Thyroid gland (tissue), 4 donors: ENCODE data around the gene TSPAN16. TPM values are rescaled to one million over a fixed set of nuclear protein-coding genes. Genes with fewer than 3 reads are reported as not detected.

Experiments
- DNase-seq, 2 donors: peaks; one replicate each; pipeline ENCODE4 v3.0.0-alpha.2; 2019
- H3K27ac ChIP-seq, 3 donors: fragments of 200-600 bp; sonication (generic); 1 replicate in 2 of 3; 2 replicates in 1 of 3; pipeline ENCODE4 v1.5.1; 2016 to 2019; ENCODE audit warnings: mild to moderate bottlenecking in 1 of 3, moderate library complexity in 1 of 3
- H3K27me3 ChIP-seq: fragments of 200-600 bp; sonication (generic); one replicate; pipeline ENCODE4 v1.5.1; 2019
- H3K36me3 ChIP-seq, 2 donors: fragments of 200-600 bp; sonication (generic); one replicate each; pipeline ENCODE4 v1.5.1; 2016 to 2019
- H3K4me1 ChIP-seq, 2 donors: fragments of 200-600 bp; sonication (generic); one replicate each; pipeline ENCODE4 v1.5.1; 2017 to 2019
- H3K4me3 ChIP-seq, 3 donors: fragments of 200-600 bp; sonication (generic); replicated peaks in 1 of 3; 1 replicate in 2 of 3; 2 replicates in 1 of 3; pipeline ENCODE4 v1.5.1; 2016; ENCODE audit warnings: mild to moderate bottlenecking in 1 of 3
- H3K9me3 ChIP-seq: fragments of 200-600 bp; sonication (generic); one replicate; pipeline ENCODE4 v1.5.1; 2017
- CTCF ChIP-seq, 6 experiments: fragments of 200-600 bp in 3 of 6; fragments of 450-650 bp in 3 of 6; sonication (generic) in 3 of 6; IDR thresholded peaks; one replicate each; pipeline ENCODE4 v1.5.1; 2016 to 2019; ENCODE audit warnings: antibody characterized with exemption in 6 of 6, mild to moderate bottlenecking in 2 of 6, inconsistent platforms in 1 of 6, moderate library complexity in 1 of 6
- POLR2A ChIP-seq, 2 donors: fragments of 450-650 bp; IDR thresholded peaks; one replicate each; pipeline ENCODE4 v1.6.1; 2017; ENCODE audit warnings: antibody characterized with exemption in 2 of 2, mild to moderate bottlenecking in 2 of 2, moderate library complexity in 1 of 2
- WGBS, 2 donors: methylation state at CpG; one replicate each; pipeline ENCODE4 v1.1.5; 2017; 5-methylcytosine and 5-hydroxymethylcytosine counted together
- intact Hi-C: fragments of 100-400 bp; cut with DNase I; formaldehyde crosslinking; loops from one replicate; pipeline ENCODE4 v1.15.1; 2023
- total RNA-seq, 4 donors: library from RNA; depleted of rRNA; stranded (reverse); fragments of >200 nt; gene quantifications; one replicate each; pipeline ENCODE4 v1.2.3, GENCODE V29; 2016

The TSPAN16 gene
- total RNA-seq, 4 donors from 2014 or later: 0.54 TPM; not detected in 3

- peaks cover 39 to 44% of the 10 kb centered on the region in 2 donors for H3K36me3 ChIP-seq
- H3K27me3 ChIP-seq: no peaks in the 10 kb centered on the region
- no peak for TF ChIP-seq POLR2A (IDR thresholded peaks at IDR 0.05)
- TF ChIP-seq CTCF (IDR thresholded peaks at IDR 0.05): no peak
- peak overlapping the region in 1 of 3 donors; percentile 38 for H3K27ac ChIP-seq
- no peak for DNase-seq
- no peaks in the 10 kb centered on the region for H3K9me3 ChIP-seq
- intact Hi-C loops: no loop called here
- H3K4me3 ChIP-seq: no peak overlapping the region
- 90 to 97% methylated on average over 4 of the region's 4 CpGs for WGBS, 2 donors
- peaks cover 0 to 29% of the 10 kb centered on the region in 2 donors for H3K4me1 ChIP-seq
Observed at GRCh38 chr19:11251217-11251616, 44.7 kb upstream of the TSPAN16 start.

- no peak overlapping the region for H3K4me3 ChIP-seq
- peaks cover 0 to 31% of the 10 kb centered on the region in 2 donors for H3K4me1 ChIP-seq
- H3K36me3 ChIP-seq: peaks cover 39 to 44% of the 10 kb centered on the region in 2 donors
- DNase-seq: no peak
- H3K27me3 ChIP-seq: no peaks in the 10 kb centered on the region
- no peaks in the 10 kb centered on the region for H3K9me3 ChIP-seq
- TF ChIP-seq POLR2A (IDR thresholded peaks at IDR 0.05) (no peak), CTCF (IDR thresholded peaks at IDR 0.05) (no peak)
- WGBS, 2 donors: 76 to 86% methylated on average over 5 to 11 of the region's 11 CpGs
- intact Hi-C loops: no loop called here
- peak overlapping the region in 1 of 3 donors; percentile 73 for H3K27ac ChIP-seq
Observed at GRCh38 chr19:11251650-11252314, 44.2 kb upstream of the TSPAN16 start.

- intact Hi-C loops: no loop called here
- WGBS, 2 donors: 69 to 83% methylated on average over 13 to 19 of the region's 19 CpGs
- DNase-seq: no peak
- TF ChIP-seq POLR2A (IDR thresholded peaks at IDR 0.05) (no peak), CTCF (IDR thresholded peaks at IDR 0.05) (no peak)
- Histone ChIP-seq H3K4me1 (peaks cover 0 to 20% of the 10 kb centered on the region in 2 donors), H3K36me3 (peaks cover 36 to 39% of the 10 kb centered on the region in 2 donors), H3K4me3 (no peak overlapping the region), H3K9me3 (no peaks in the 10 kb centered on the region), H3K27me3 (no peaks in the 10 kb centered on the region), H3K27ac (peak overlapping the region; percentile 54 to 73 (median 65))
Observed at GRCh38 chr19:11252665-11253355, 43.1 kb upstream of the TSPAN16 start.

- intact Hi-C loops: no loop called here
- Histone ChIP-seq H3K4me3 (no peak overlapping the region), H3K27ac (peak overlapping the region in 2 of 3 donors; percentile 65 to 73), H3K27me3 (no peaks in the 10 kb centered on the region), H3K4me1 (peaks cover 0 to 18% of the 10 kb centered on the region in 2 donors), H3K9me3 (no peaks in the 10 kb centered on the region), H3K36me3 (peaks cover 25 to 27% of the 10 kb centered on the region in 2 donors)
- DNase-seq: no peak
- TF ChIP-seq CTCF (IDR thresholded peaks at IDR 0.05) (peak in 1 of 6 experiments; percentile 17), POLR2A (IDR thresholded peaks at IDR 0.05) (no peak)
- 84 to 90% methylated on average over 5 of the region's 5 CpGs for WGBS, 2 donors
Observed at GRCh38 chr19:11254666-11255065, 41.3 kb upstream of the TSPAN16 start.

- intact Hi-C loops: no loop called here
Observed at GRCh38 chr19:11256189-11256588, 39.8 kb upstream of the TSPAN16 start.

More at GRCh38 chr19:11256189-11256588, 39.8 kb upstream of the TSPAN16 start:
- Histone ChIP-seq H3K4me1 (peaks cover 0 to 20% of the 10 kb centered on the region in 2 donors), H3K27ac (peak overlapping the region in 1 of 3 donors; percentile 15), H3K27me3 (no peaks in the 10 kb centered on the region), H3K4me3 (no peak overlapping the region), H3K36me3 (peaks cover 14 to 16% of the 10 kb centered on the region in 2 donors), H3K9me3 (no peaks in the 10 kb centered on the region)
- 27 to 45% methylated on average over 7 of the region's 7 CpGs for WGBS, 2 donors
- TF ChIP-seq POLR2A (IDR thresholded peaks at IDR 0.05): no peak
- DNase-seq: no peak
